CD1c-positive myeloid dendritic cell (primary cell): ENCODE data around the gene TSPO.

Experiments used
- DNase-seq: peaks from one replicate; pipeline ENCODE4 v3.0.0-alpha.2; 2016; ENCODE audit errors: extremely low spot score

The TSPO gene

GRCh38 chr22:43159484-43160178, 8.3 kb downstream of the TSPO start:
- DNase-seq = no peak

GRCh38 chr22:43160497-43161126, 9.3 kb downstream of the TSPO start:
- no peak for DNase-seq

GRCh38 chr22:43162412-43163150, 11.2 kb downstream of the TSPO start:
- DNase-seq = no peak

GRCh38 chr22:43163241-43163795, 12.0 kb downstream of the TSPO start:
- no peak for DNase-seq

DNA sequence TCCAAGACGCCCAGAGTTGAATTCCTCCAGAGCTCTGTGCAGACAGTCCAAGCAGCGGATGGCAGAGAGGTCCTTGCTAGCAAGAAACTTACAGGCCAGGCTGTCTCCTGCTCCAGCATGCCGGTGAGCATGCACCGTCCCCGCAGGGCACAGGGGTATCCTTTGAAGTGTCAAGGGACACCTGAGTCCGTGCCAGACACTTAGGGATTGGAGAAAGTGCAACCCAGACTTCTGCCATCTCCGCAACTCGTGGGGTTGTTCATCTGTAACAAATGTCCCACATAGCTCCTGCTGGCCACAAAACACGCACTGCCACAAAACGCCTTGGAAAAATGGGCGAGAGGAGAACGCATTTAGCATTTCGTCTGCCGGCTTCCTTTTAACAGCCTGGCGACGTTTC, 13.3 kb downstream of the TSPO start:
- DNase-seq = no peak

- no peak for DNase-seq
These were observed 15.0 kb downstream of the TSPO start for GRCh38 chr22:43166132-43166930.

DNA sequence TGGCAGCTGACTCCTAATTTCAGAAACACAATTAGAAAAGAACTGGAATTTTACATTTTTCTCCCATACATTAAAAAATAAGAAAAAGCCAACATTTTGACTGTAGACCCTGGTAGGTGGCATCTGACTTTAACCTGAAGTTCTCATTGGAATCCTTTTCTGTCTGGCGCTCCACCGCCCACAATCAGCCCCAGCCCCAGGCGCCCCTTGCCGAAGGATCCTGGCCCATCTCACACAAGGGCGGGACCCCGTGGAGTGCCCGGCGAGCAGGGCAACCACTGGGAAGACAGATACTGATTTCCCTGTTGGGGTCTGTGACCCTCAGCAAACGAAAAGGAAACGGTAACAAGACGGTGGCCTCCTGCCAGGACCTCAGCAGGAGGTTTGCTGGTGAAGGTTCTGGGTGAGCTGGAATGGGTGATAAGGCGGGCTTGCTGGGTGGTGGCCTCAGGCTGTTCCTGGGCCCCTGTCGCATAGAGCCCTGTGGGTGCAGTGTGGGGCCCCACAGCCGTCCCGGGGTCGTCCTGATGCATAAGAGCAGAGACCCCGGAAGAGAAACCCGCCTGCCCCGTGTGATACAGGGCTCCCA, 15.7 kb downstream of the TSPO start:
- DNase-seq = no peak

DNA sequence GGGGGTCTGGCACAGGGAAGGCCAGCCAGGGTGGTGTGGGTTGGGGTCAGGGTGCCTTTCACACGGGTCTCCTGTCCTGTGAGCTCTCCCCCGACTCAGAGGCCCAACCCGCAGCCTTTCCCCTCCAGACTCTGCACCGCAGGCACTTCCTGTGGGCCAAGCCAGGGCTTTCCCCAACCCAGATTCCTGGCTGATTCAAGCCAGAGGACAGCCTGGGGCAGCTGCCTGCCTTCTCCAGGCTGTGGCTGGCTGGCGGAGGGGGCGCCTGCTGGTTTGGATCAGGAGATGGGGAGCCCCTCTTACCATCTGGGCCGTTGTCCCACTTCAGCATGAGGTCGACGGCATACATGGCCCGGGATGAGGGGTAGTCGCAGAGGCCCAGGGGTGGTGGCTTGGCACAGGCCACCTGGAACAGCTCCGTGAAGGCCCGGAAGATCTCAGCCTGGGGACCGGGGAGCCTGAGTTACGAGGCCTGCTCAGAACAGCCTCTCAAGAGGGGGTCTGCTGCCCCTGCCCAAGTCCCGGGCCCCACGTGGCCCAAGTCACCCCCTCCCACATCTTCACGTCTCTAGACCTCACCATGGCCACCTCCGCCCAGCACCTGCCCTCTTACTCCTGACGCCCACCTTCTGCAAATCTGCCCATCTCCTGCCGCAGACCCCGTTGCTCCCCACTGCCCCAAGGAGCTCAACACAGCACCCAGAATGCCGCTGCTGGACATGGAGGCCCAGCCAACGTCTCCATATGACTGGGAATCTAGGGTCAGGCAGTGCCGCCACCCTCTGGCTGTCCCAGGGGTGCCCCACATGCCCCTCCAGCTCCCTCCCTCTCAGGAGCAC, 17.3 kb downstream of the TSPO start:
- DNase-seq = no peak

- no peak for DNase-seq
These were observed 18.2 kb downstream of the TSPO start for GRCh38 chr22:43169310-43170130.

DNA sequence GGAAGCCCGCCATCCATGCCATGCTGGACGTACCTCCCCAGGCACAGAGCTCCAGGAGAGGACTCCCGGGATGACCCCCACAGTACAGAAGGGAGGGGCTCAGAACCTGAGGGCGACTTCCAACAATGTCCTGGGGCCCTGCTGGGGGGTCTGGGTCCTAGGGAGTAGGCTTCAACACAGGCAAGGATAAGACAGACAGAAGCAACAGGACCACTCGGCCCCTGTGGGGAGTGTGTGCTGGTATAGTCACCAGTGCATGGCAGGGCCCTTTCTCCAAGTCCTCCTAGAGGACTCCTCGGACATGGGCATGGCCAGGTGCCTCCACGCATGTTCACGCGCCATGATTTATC, 18.7 kb downstream of the TSPO start:
- DNase-seq = no peak

DNA sequence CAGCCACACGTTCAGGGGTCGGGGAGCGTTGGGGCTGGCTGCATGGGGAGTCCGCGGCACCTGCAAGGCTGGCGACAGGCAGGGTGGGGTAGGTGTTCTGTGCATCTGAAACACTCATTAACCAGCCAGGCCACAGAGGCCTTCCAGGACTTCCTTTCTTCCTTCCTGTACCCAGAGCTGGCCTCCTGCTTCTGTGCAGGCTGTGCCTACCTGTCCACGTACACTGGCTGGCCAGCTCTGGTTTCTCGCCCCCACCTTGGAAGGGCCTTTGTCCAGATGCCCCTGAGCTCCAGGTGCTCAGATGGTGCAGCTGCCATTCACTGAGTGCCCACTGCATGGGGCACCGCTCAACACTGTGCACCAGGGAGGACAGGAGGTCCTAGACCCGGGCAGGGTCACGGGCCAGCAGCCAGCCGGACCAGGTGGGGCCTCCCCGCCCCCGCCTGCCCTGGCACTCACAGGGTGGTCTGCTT, 19.7 kb downstream of the TSPO start:
- no peak for DNase-seq

DNA sequence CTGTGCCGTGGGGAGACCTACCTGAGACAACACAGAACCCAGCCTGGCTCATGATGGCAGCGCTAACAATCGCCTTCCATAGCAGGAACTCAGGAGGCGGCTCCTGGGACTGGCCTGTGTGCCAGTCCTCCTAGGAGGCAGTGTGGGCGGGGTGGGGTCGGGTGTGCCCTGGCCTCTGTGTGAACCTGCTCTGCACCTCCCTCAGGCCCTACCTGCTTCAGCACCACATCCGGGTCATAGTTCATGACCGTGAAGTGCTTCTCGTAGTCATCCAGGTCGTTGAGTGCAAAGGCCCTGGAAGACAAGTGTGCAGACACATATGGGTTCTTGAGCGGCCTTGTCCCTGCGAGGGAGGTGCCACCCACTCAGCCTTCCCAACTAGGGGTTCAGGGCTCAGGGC, 20.2 kb downstream of the TSPO start:
- no peak for DNase-seq

- no peak for DNase-seq
These were observed 20.8 kb downstream of the TSPO start for GRCh38 chr22:43172191-43172590.

- DNase-seq = no peak
These were observed 22.2 kb downstream of the TSPO start for GRCh38 chr22:43173566-43173965.

DNA sequence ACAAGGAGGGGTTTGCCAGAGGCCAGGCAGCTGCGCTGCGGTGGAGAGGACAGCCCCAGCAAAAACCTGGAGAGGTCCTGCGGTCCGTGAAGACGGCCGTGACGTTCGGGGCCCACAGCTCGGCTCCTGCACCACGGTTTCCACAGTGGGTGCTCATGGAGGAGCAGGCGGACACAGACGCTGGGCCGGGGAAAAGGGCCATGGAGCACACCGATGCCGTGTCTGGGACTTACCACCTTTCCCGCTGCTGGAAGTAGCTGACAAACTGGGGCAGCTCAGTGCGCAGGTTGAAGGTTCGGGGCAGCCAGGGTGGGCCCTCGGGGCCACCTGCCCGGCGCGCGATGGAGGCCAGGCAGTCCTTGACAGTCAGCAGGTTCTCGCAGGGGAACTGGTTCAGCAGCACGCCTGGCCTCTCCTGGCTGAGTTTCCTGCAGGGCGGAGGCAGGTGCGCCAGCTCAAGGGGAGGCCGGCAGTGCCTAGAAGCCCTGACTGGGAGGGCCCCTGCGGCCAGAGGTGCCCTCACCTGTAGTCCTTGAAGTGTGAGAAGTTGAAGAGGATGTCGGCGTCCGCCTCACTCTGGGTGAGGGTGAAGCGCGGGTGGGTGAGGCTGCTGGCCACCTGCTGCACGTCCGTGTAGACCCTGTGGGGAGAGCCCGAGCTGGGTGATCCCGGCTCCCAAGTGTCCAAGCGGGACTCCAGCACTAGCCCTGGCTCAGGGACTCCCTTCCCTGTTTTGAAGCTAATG, 22.8 kb downstream of the TSPO start:
- DNase-seq = no peak

DNA sequence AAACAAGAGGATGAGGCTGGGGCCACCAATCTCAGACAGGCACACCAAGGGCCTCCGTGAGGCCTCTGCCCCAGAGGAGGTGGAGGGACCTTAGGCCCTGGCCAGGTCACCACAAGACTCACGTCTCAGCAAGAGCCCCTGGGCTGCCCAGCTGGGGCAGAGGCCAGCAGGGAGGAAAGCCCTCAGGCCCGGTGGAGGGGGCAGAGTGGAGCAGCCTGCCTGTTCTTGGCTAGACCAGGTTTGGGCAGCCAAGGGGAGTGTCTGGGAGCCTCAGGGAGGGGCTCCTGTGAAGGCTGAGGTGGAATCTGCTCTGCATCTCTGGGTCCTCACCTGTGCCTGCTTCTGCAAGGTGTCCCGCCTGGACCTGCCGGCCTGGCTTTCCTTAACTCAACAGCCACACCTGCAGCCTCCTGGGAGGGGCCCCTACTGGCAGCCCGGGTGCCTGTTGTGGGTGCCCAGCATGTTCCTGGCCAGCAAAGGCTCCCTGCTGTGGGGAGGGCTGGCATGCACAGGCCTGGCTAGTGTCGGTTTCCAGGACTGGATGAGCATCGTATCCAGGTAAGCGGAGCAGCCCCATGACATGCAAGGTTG, 23.7 kb downstream of the TSPO start:
- no peak for DNase-seq

GRCh38 chr22:43176090-43176489, 24.7 kb downstream of the TSPO start:
- no peak for DNase-seq

GRCh38 chr22:43177479-43177878, 26.1 kb downstream of the TSPO start:
- DNase-seq = no peak
